ENCODE measurements around the gene ZDBF2. TPM values are rescaled to one million over a fixed set of nuclear protein-coding genes. Genes with fewer than 3 reads are reported as not detected.

The ZDBF2 gene
- total RNA-seq, 1 experiment from 2014 or later = 0.75 TPM

DNA sequence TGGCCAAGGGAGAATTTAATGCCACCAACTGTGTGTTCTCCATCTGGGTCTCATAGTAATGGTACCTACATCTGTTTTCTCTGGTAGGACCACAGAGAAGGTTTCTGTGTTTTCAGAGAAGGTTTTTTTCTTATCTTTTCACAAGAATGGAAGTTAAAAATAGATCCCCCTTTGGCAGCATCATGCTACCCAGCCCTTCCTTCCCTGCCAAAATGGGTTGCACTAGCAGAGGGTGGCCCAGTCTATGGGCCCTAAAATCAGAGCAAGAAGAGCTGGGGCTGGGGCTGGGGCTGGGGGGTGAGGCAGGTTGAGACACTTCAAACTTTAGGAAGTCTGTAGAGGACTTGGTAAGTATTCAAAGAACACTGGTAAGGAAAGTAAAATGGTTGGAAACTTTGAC lies 44.8 kb upstream of the ZDBF2 start:
- no peaks in the 10 kb centered on the region for H3K9me3 ChIP-seq (ENCODE audit: low read depth, low read length, poor library complexity, severe bottlenecking)
- no peaks in the 10 kb centered on the region for H3K36me3 ChIP-seq (ENCODE audit: insufficient read depth, low read length, poor library complexity, severe bottlenecking)
- H3K27me3 ChIP-seq (replicated peaks; ENCODE audit: insufficient read depth, low read depth, low read length, poor library complexity) = no peaks in the 10 kb centered on the region
- CTCF ChIA-PET = no interaction called here
- POLR2A ChIA-PET (ENCODE audit: low non-redundant PET) = no interaction called here
- no peak overlapping the region for H3K27ac ChIP-seq (ENCODE audit: low read depth, low read length, poor library complexity, severe bottlenecking)
- H3K4me1 ChIP-seq (ENCODE audit: insufficient read depth, low read length, poor library complexity, severe bottlenecking) = peaks cover 13% of the 10 kb centered on the region
- no TSS peak for BruUV-seq (replicated peaks)
- TF ChIP-seq EZH2 (IDR thresholded peaks at IDR 0.05; ENCODE audit: borderline replicate concordance, low read depth, low read length, poor library complexity, severe bottlenecking) (no peak), CTCF (conservative IDR thresholded peaks at IDR 0.05; ENCODE audit: low read depth, low read length) (no peak)
- H3K4me3 ChIP-seq (ENCODE audit: low read depth, low read length, poor library complexity, severe bottlenecking) = no peak overlapping the region
- no peak for DNase-seq (ENCODE audit: low spot score)
- intact Hi-C loops (cut with micrococcal nuclease; ENCODE audit: unreplicated experiment) = no loop called here

- ChIA-PET CTCF (no interaction called here), POLR2A (ENCODE audit: low non-redundant PET) (no interaction called here)
- no peak overlapping the region for H3K4me3 ChIP-seq (ENCODE audit: low read depth, low read length, poor library complexity, severe bottlenecking)
- no TSS peak for BruUV-seq (replicated peaks)
- no peak overlapping the region for H3K27ac ChIP-seq (ENCODE audit: low read depth, low read length, poor library complexity, severe bottlenecking)
- H3K36me3 ChIP-seq (ENCODE audit: insufficient read depth, low read length, poor library complexity, severe bottlenecking) = no peaks in the 10 kb centered on the region
- H3K27me3 ChIP-seq (replicated peaks; ENCODE audit: insufficient read depth, low read depth, low read length, poor library complexity) = no peaks in the 10 kb centered on the region
- no peaks in the 10 kb centered on the region for H3K9me3 ChIP-seq (ENCODE audit: low read depth, low read length, poor library complexity, severe bottlenecking)
- intact Hi-C loops (cut with micrococcal nuclease; ENCODE audit: unreplicated experiment) = no loop called here
- peaks cover 13% of the 10 kb centered on the region for H3K4me1 ChIP-seq (ENCODE audit: insufficient read depth, low read length, poor library complexity, severe bottlenecking)
- TF ChIP-seq EZH2 (IDR thresholded peaks at IDR 0.05; ENCODE audit: borderline replicate concordance, low read depth, low read length, poor library complexity, severe bottlenecking) (no peak), CTCF (conservative IDR thresholded peaks at IDR 0.05; ENCODE audit: low read depth, low read length) (0 out of 2 replicates have a peak, but pooled peaks have one; percentile 17)
- DNase-seq (ENCODE audit: low spot score) = peak; percentile 76
These were observed 44.3 kb upstream of the ZDBF2 start for GRCh38 chr2:206230060-206230762.

- ChIA-PET CTCF (no interaction called here), POLR2A (ENCODE audit: low non-redundant PET) (no interaction called here)
- no peak for DNase-seq (ENCODE audit: low spot score)
- Histone ChIP-seq H3K9me3 (ENCODE audit: low read depth, low read length, poor library complexity, severe bottlenecking) (no peaks in the 10 kb centered on the region), H3K4me1 (ENCODE audit: insufficient read depth, low read length, poor library complexity, severe bottlenecking) (peaks cover 13% of the 10 kb centered on the region), H3K27me3 (replicated peaks; ENCODE audit: insufficient read depth, low read depth, low read length, poor library complexity) (no peaks in the 10 kb centered on the region), H3K36me3 (ENCODE audit: insufficient read depth, low read length, poor library complexity, severe bottlenecking) (no peaks in the 10 kb centered on the region), H3K4me3 (ENCODE audit: low read depth, low read length, poor library complexity, severe bottlenecking) (no peak overlapping the region), H3K27ac (ENCODE audit: low read depth, low read length, poor library complexity, severe bottlenecking) (no peak overlapping the region)
- intact Hi-C loops (cut with micrococcal nuclease; ENCODE audit: unreplicated experiment) = no loop called here
- TF ChIP-seq CTCF (conservative IDR thresholded peaks at IDR 0.05; ENCODE audit: low read depth, low read length) = no peak
- no peak for TF ChIP-seq EZH2 (IDR thresholded peaks at IDR 0.05; ENCODE audit: borderline replicate concordance, low read depth, low read length, poor library complexity, severe bottlenecking)
- no TSS peak for BruUV-seq (replicated peaks)
These were observed 42.7 kb upstream of the ZDBF2 start for GRCh38 chr2:206231669-206232286.

Measured in A673 (cell line).